Neural crest cell (in vitro differentiated cells): ENCODE results near the gene FXR2. TPM values are rescaled to one million over a fixed set of nuclear protein-coding genes. Genes with fewer than 3 reads are reported as not detected.
"Not testable (repeated sequence)": the region's sequence is repeated elsewhere in the genome, so short reads cannot be mapped to it uniquely, and the experiment has no call there.

Experiments used
- DNase-seq: peaks from one replicate; pipeline ENCODE4 v3.0.0; 2021; ENCODE audit warnings: low read depth, mixed read lengths, low spot score
- H3K27ac Mint-ChIP-seq: one replicate; pipeline ENCODE4 v1.8.0; 2021; ENCODE audit warnings: mild to moderate bottlenecking, mixed read lengths; ENCODE audit not compliant: unreplicated experiment
- H3K27me3 Mint-ChIP-seq: 2 replicates; pipeline ENCODE4 v1.8.0; 2021; ENCODE audit warnings: low read depth, mild to moderate bottlenecking, mixed read lengths
- H3K36me3 Mint-ChIP-seq: 2 replicates; pipeline ENCODE4 v1.8.0; 2021; ENCODE audit warnings: low read depth, mild to moderate bottlenecking, mixed read lengths
- H3K4me1 Mint-ChIP-seq: 2 replicates; pipeline ENCODE4 v1.8.0; 2021; ENCODE audit warnings: mixed read lengths
- H3K4me3 Mint-ChIP-seq: one replicate; pipeline ENCODE4 v1.8.0; 2021; ENCODE audit warnings: mild to moderate bottlenecking, mixed read lengths
- H3K9me3 Mint-ChIP-seq: 2 replicates; pipeline ENCODE4 v1.8.0; 2021; ENCODE audit warnings: mixed read lengths
- CTCF ChIP-seq: fragments of 200-600 bp; sonication (generic); conservative IDR thresholded peaks from 2 replicates; pipeline ENCODE4 v1.5.0; 2021; ENCODE audit warnings: antibody characterized with exemption, mild to moderate bottlenecking
- total RNA-seq: library from RNA; stranded (reverse); gene quantifications from 2 replicates; pipeline ENCODE4 v1.2.1, GENCODE V29; 2021

Gene FXR2
- total RNA-seq, 1 donor from 2014 or later, result 53.8 TPM

- TF ChIP-seq CTCF, result no peak
- H3K4me1 Mint-ChIP-seq, result peaks cover 46% of the 10 kb centered on the region
- no peaks in the 10 kb centered on the region for H3K36me3 Mint-ChIP-seq
- no peaks in the 10 kb centered on the region for H3K9me3 Mint-ChIP-seq
- peak overlapping the region; percentile 60 for H3K27ac Mint-ChIP-seq
- peaks cover 2% of the 10 kb centered on the region for H3K27me3 Mint-ChIP-seq
- no peak for DNase-seq
- H3K4me3 Mint-ChIP-seq, result peak overlapping the region; percentile 89
Measured at GRCh38 chr17:7613769-7614424, 800 bp downstream of the FXR2 start.

- H3K27me3 Mint-ChIP-seq, result peaks cover 2% of the 10 kb centered on the region
- no peak overlapping the region for H3K27ac Mint-ChIP-seq
- no peaks in the 10 kb centered on the region for H3K9me3 Mint-ChIP-seq
- DNase-seq, result no peak
- peaks cover 46% of the 10 kb centered on the region for H3K4me1 Mint-ChIP-seq
- no peaks in the 10 kb centered on the region for H3K36me3 Mint-ChIP-seq
- H3K4me3 Mint-ChIP-seq, result peak overlapping the region; percentile 75
- no peak for TF ChIP-seq CTCF
Measured at GRCh38 chr17:7612294-7612640, 2.4 kb downstream of the FXR2 start.

DNA sequence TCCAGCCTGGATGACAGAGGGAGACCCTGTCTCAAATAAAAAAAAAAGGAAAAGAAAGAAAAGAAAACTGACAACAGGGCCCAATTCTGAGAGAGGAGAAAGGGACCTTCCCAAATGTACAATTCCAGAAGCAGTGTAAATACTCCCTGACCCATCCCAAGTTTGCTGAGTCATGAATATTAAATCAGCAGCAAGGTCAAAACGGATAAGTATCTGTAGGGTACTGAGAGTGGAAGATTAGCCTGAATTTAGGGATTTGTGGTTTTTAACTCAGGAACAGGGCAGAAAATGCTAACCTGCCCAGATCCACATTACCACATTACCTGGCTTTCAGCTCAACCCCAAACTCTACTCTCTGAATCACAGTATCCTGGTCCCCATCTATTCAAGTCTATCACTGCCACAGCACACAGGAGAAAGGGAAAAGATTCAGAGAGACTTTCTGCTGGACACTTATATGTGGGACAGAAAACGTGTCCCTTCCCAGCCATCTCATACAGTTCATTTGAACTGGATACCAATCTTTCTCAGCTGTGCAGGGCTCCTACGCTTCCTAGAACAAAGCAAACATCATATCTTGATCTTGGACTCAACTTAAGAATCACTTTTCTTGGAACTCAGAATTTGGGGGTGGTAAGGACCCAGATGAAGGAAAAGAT lies 2.9 kb downstream of the FXR2 start:
- H3K27me3 Mint-ChIP-seq, result peaks cover 2% of the 10 kb centered on the region
- no peak for DNase-seq
- H3K27ac Mint-ChIP-seq, result no peak overlapping the region
- H3K4me3 Mint-ChIP-seq, result peak overlapping the region; percentile 75
- no peak for TF ChIP-seq CTCF
- no peaks in the 10 kb centered on the region for H3K36me3 Mint-ChIP-seq
- no peaks in the 10 kb centered on the region for H3K9me3 Mint-ChIP-seq
- H3K4me1 Mint-ChIP-seq, result peaks cover 46% of the 10 kb centered on the region

DNA sequence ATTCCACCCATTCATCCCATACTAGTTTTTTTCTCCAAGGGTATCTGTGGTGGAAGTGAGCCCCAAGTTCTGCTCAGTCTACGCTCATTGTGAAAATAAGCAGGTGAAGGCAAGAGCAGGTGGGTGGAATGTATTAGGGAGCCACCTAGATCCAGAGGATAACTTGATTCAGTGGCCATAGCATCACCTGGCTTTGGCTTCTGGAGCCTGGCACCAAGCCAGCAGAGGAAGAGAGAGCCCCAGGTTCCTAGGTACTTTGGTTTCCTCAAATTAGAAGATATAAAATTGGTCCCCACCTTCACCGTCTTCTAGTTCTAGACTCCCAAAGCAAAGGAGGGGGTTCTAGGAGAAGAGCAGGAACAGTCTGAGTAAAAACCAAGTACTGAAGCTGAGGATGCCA lies 4.1 kb downstream of the FXR2 start:
- no peak for TF ChIP-seq CTCF
- H3K27ac Mint-ChIP-seq, result no peak overlapping the region
- H3K4me3 Mint-ChIP-seq, result peak overlapping the region; percentile 69
- no peak for DNase-seq
- H3K4me1 Mint-ChIP-seq, result peaks cover 50% of the 10 kb centered on the region
- peaks cover 2% of the 10 kb centered on the region for H3K27me3 Mint-ChIP-seq
- peaks cover 6% of the 10 kb centered on the region for H3K36me3 Mint-ChIP-seq
- no peaks in the 10 kb centered on the region for H3K9me3 Mint-ChIP-seq

DNA sequence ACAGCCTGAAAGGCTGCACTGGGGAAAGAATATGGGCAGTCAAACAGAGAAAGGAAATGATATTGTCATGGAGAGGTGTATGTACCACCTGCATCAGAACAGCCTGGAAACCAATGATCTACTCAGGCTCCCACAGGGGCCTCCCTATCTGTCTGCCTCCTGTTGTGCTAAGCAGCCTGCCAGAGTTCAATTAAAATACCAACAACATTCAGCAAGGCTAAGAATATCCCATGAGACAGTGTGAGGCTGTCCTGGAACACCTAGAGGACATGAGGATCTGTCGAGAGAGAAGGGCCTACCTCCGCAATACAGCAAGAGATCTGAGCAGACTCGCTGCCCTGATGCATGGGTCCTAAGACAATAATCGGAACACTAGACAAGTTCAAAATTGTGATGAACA lies 8.4 kb downstream of the FXR2 start:
- DNase-seq, result no peak
- Mint-ChIP-seq H3K36me3 (peaks cover 19% of the 10 kb centered on the region), H3K9me3 (no peaks in the 10 kb centered on the region), H3K4me3 (peak overlapping the region; percentile 6), H3K27ac (no peak overlapping the region), H3K27me3 (no peaks in the 10 kb centered on the region), H3K4me1 (peaks cover 19% of the 10 kb centered on the region)
- TF ChIP-seq CTCF, result no peak

DNA sequence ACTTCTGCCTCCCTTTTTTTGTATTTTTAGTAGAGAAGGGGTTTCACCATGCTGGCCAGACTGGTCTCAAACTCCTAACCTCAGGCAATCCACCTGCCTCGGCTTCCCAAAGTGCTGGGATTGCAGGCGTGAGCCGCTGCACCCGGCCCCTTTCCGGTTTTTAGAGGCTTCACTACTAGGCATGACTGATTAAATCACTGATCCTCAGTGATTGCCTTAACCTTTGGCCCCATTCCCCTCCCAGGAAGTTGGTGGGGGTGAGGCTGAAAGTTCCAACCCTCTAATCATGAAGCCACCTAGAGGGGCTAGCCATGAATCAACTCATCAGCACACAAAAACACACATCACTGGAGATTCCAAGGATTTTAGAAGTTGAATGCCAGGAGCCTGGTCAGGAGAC lies 17.1 kb downstream of the FXR2 start:
- H3K27me3 Mint-ChIP-seq, H3K9me3 Mint-ChIP-seq, H3K4me3 Mint-ChIP-seq, H3K27ac Mint-ChIP-seq, DNase-seq, H3K4me1 Mint-ChIP-seq: not testable (repeated sequence)
- H3K36me3 Mint-ChIP-seq, result peaks cover 26% of the 10 kb centered on the region
